ENCODE results near the gene NOPCHAP1. TPM values are rescaled to one million over a fixed set of nuclear protein-coding genes. Genes with fewer than 3 reads are reported as not detected.

The NOPCHAP1 gene
- total and polyA plus RNA-seq, 2 of the 4 experiments (the other 2 are of a cell fraction) = 5.6 to 9.3 TPM

DNA sequence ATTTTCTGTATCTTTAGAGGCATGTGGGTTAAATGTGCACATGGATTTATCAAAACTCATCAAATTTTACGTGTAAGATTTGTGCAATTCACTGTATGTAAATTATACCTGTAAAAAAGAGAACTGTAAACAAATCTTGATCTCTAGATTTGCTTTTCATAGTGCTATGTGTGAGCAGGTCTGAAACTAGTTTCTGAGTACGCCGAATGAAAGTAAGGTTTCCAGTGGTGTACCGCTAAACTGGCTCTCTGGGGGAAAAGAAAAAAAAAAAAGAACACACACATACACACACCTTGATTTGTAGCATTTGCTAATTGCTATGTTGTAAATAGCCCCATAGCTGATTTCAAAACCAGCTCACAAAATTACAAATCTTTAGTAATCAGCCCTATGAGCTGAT lies 19.4 kb upstream of the NOPCHAP1 start:
- H4K8ac ChIP-seq (ENCODE audit: low read depth in 2 of 2, low read length in 2 of 2) = no peak overlapping the region
- H2AK9ac ChIP-seq (replicated peaks; ENCODE audit: low read depth, low read length, poor library complexity) = no peak overlapping the region
- in situ Hi-C loops (cut with MboI; ENCODE audit: low sequenced_read_pairs) (no loop called here), dilution Hi-C loops (cut with HindIII; ENCODE audit: low sequenced_read_pairs, unreplicated experiment) (no loop called here), intact Hi-C loops (cut with micrococcal nuclease) (no loop called here)
- H3K27ac ChIP-seq (ENCODE audit: insufficient read depth, low read length) = no peak overlapping the region
- H3K9ac ChIP-seq (ENCODE audit: low read depth, low read length) = no peak overlapping the region
- no peak overlapping the region for H2AFZ ChIP-seq (replicated peaks; ENCODE audit: low read length, poor library complexity)
- ATAC-seq (ENCODE audit: low read depth) (no peak), DNase-seq (no peak)
- no peak overlapping the region for H3K23ac ChIP-seq (ENCODE audit: low read depth, low read length)
- no peak overlapping the region for H3K14ac ChIP-seq (replicated peaks; ENCODE audit: low read depth, low read length)
- H3K56ac ChIP-seq (ENCODE audit: extremely low read depth, insufficient read depth, low read length) = no peak overlapping the region
- H4K91ac ChIP-seq (ENCODE audit: insufficient read depth, low read depth, low read length) = no peak overlapping the region
- no peak overlapping the region for H2BK5ac ChIP-seq (ENCODE audit: low read depth, low read length, poor library complexity, severe bottlenecking)
- no peaks in the 10 kb centered on the region for H4K20me1 ChIP-seq (ENCODE audit: insufficient read depth, low read length)
- H3K9me3 ChIP-seq (ENCODE audit: control insufficient read depth, insufficient read depth, low read length) = peaks cover 4% of the 10 kb centered on the region; the same call in 1 of the 2 replicates
- H3K4me3 ChIP-seq (ENCODE audit: insufficient read depth, low read depth, low read length) = no peak overlapping the region
- TF ChIP-seq NFE2L2 (IDR thresholded peaks at IDR 0.05; ENCODE audit: low read depth, low read length) = no peak
- TF ChIP-seq RCOR1 (IDR thresholded peaks at IDR 0.05; ENCODE audit: insufficient replicate concordance, low read length) = no peak
- TF ChIP-seq MAZ (IDR thresholded peaks at IDR 0.05; ENCODE audit: borderline replicate concordance, low read depth, low read length) = no peak
- no peak for TF ChIP-seq CHD1 (IDR thresholded peaks at IDR 0.05; ENCODE audit: low read depth, low read length)
- TF ChIP-seq POLR2A (IDR thresholded peaks at IDR 0.05; ENCODE audit: low read depth, low read length) = no peak
- TF ChIP-seq, protein P1, sequence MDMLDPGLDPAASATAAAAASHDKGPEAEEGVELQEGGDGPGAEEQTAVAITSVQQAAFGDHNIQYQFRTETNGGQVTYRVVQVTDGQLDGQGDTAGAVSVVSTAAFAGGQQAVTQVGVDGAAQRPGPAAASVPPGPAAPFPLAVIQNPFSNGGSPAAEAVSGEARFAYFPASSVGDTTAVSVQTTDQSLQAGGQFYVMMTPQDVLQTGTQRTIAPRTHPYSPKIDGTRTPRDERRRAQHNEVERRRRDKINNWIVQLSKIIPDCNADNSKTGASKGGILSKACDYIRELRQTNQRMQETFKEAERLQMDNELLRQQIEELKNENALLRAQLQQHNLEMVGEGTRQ (IDR thresholded peaks at IDR 0.05; ENCODE audit: low read depth, low read length) = no peak
- TF ChIP-seq CTCF (conservative IDR thresholded peaks at IDR 0.05; ENCODE audit: low read depth, low read length) = no peak
- TF ChIP-seq RFX5 (IDR thresholded peaks at IDR 0.05; ENCODE audit: low read depth, low read length) = no peak
- TF ChIP-seq FOS (IDR thresholded peaks at IDR 0.05; ENCODE audit: low read depth, low read length) = no peak
- TF ChIP-seq, protein P2, sequence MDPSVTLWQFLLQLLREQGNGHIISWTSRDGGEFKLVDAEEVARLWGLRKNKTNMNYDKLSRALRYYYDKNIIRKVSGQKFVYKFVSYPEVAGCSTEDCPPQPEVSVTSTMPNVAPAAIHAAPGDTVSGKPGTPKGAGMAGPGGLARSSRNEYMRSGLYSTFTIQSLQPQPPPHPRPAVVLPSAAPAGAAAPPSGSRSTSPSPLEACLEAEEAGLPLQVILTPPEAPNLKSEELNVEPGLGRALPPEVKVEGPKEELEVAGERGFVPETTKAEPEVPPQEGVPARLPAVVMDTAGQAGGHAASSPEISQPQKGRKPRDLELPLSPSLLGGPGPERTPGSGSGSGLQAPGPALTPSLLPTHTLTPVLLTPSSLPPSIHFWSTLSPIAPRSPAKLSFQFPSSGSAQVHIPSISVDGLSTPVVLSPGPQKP (IDR thresholded peaks at IDR 0.05; ENCODE audit: borderline replicate concordance, low read depth, low read length) = no peak
- H2BK15ac ChIP-seq (ENCODE audit: low read depth, low read length) = no peak overlapping the region
- no peak overlapping the region for H2BK20ac ChIP-seq (ENCODE audit: low read depth, low read length)
- H2BK120ac ChIP-seq (ENCODE audit: low read depth, low read length) = no peak overlapping the region
- CTCF ChIA-PET = no interaction called here
- no peaks in the 10 kb centered on the region for H3K36me3 ChIP-seq (ENCODE audit: control insufficient read depth, insufficient read depth, low read length)
- no peak overlapping the region for H2AK5ac ChIP-seq (ENCODE audit: low read depth, low read length)
- H3K4me2 ChIP-seq (ENCODE audit: low read depth, low read length) = no peak overlapping the region
- H3K79me1 ChIP-seq (ENCODE audit: low read depth in 1 of 2, low read length in 2 of 2) = no peaks in the 10 kb centered on the region
- H3K27me3 ChIP-seq (ENCODE audit: control insufficient read depth, insufficient read depth, low read length) = peaks cover 23% of the 10 kb centered on the region
- H4K5ac ChIP-seq (ENCODE audit: low read depth, low read length) = no peak overlapping the region
- no TSS peak for BruUV-seq (replicated peaks)
- no peaks in the 10 kb centered on the region for H3K4me1 ChIP-seq (ENCODE audit: control insufficient read depth, insufficient read depth, low read length)
- no CpG with 5 or more reads among the region's 4 CpGs for WGBS, 2 experiments (ENCODE audit: extremely low coverage in 2 of 2, insufficient read length in 1 of 2)
- no peak overlapping the region for H3K18ac ChIP-seq (ENCODE audit: low read depth, low read length)
- H3K4ac ChIP-seq (ENCODE audit: low read depth, low read length) = no peak overlapping the region
- POLR2A ChIA-PET (ENCODE audit: unreplicated experiment) = no interaction called here
- no peaks in the 10 kb centered on the region for H3K9me1 ChIP-seq (ENCODE audit: insufficient read depth, low read length)

Data from IMR-90 (cell line).